Activated CD4-positive, alpha-beta T cell treated with anti-CD3 and anti-CD28 coated beads, Interleukin-2, amount 10 ng/mL, durations not matched to agents 24 days and 14 days (primary cell): ENCODE data around the gene ELMO3. TPM values are rescaled to one million over a fixed set of nuclear protein-coding genes. Genes with fewer than 3 reads are reported as not detected.

Experiments used
- DNase-seq: peaks from one replicate; pipeline ENCODE4 v3.0.0; 2022
- H3K27ac Mint-ChIP-seq: one replicate; pipeline ENCODE4 v1.8.0; 2022; ENCODE audit warnings: mild to moderate bottlenecking, mixed read lengths
- H3K27me3 Mint-ChIP-seq: one replicate; pipeline ENCODE4 v1.8.0; 2022; ENCODE audit warnings: mixed read lengths
- H3K36me3 Mint-ChIP-seq: one replicate; pipeline ENCODE4 v1.8.0; 2022; ENCODE audit warnings: low read depth, mild to moderate bottlenecking, mixed read lengths
- H3K4me1 Mint-ChIP-seq: one replicate; pipeline ENCODE4 v1.8.0; 2021; ENCODE audit warnings: mixed read lengths
- H3K4me3 Mint-ChIP-seq: one replicate; pipeline ENCODE4 v1.8.0; 2022; ENCODE audit warnings: mild to moderate bottlenecking, moderate library complexity, mixed read lengths
- H3K9me3 Mint-ChIP-seq: one replicate; pipeline ENCODE4 v1.8.0; 2021; ENCODE audit warnings: mixed read lengths
- intact Hi-C: fragments of 100-400 bp; cut with micrococcal nuclease; formaldehyde crosslinking; loops from one replicate; pipeline ENCODE4 v1.15.1; 2023
- total RNA-seq: library from RNA; stranded (reverse); gene quantifications from 2 replicates; pipeline ENCODE4 v1.2.3, GENCODE V29; 2022

The ELMO3 gene
- total RNA-seq, 1 donor from 2014 or later, result 8.7 TPM

GRCh38 chr16:67201411-67202345 lies 2.7 kb downstream of the ELMO3 start:
- Mint-ChIP-seq H3K4me3 (no peak overlapping the region), H3K27me3 (no peaks in the 10 kb centered on the region), H3K4me1 (peaks cover 8% of the 10 kb centered on the region), H3K27ac (no peak overlapping the region), H3K9me3 (no peaks in the 10 kb centered on the region), H3K36me3 (peaks cover 33% of the 10 kb centered on the region)
- intact Hi-C loops, result no loop called here
- no peak for DNase-seq

DNA sequence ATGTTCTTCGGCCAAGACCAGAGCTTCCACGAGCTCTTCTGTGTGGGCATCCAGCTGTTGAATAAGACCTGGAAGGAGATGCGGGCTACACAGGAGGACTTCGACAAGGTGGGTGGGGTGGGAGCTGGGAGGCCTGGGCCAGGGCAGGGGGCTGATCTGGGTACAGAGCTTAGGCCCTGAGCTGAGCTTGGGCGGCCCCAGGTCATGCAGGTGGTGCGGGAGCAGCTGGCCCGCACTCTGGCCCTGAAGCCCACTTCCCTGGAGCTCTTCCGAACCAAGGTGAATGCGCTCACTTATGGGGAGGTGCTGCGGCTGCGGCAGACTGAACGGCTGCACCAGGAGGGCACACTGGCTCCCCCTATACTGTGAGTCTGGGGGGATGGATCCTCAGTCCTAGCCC lies 3.5 kb downstream of the ELMO3 start:
- Mint-ChIP-seq H3K4me3 (no peak overlapping the region), H3K36me3 (peaks cover 28% of the 10 kb centered on the region), H3K4me1 (peaks cover 3% of the 10 kb centered on the region), H3K27me3 (no peaks in the 10 kb centered on the region), H3K27ac (no peak overlapping the region), H3K9me3 (no peaks in the 10 kb centered on the region)
- intact Hi-C loops, result no loop called here
- DNase-seq, result no peak

DNA sequence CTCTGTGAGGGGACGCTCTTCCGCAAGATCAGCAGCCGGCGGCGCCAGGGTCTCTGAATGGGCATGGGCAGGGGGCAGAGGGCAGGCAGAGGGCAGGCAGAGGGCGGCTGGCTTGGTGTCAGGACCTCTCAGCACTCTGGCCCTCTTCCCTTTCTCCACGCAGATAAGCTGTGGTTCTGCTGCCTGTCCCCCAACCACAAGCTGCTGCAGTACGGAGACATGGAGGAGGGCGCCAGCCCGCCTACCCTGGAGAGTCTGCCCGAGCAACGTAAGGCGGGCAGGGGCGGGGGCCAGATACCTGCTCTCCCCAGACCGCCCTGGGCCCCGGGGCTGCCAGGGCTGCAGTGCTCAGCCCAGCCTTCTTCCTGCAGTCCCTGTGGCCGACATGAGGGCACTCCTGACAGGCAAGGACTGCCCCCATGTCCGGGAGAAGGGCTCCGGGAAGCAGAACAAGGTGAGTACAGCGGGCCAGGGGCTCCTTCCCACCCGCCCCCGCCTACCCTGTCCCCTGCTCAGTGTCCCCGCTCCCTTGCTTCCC lies 4.1 kb downstream of the ELMO3 start:
- H3K27ac Mint-ChIP-seq, result no peak overlapping the region
- no peaks in the 10 kb centered on the region for H3K4me1 Mint-ChIP-seq
- no peak overlapping the region for H3K4me3 Mint-ChIP-seq
- H3K36me3 Mint-ChIP-seq, result peaks cover 22% of the 10 kb centered on the region
- no peaks in the 10 kb centered on the region for H3K9me3 Mint-ChIP-seq
- DNase-seq, result no peak
- intact Hi-C loops, result no loop called here
- H3K27me3 Mint-ChIP-seq, result no peaks in the 10 kb centered on the region

DNA sequence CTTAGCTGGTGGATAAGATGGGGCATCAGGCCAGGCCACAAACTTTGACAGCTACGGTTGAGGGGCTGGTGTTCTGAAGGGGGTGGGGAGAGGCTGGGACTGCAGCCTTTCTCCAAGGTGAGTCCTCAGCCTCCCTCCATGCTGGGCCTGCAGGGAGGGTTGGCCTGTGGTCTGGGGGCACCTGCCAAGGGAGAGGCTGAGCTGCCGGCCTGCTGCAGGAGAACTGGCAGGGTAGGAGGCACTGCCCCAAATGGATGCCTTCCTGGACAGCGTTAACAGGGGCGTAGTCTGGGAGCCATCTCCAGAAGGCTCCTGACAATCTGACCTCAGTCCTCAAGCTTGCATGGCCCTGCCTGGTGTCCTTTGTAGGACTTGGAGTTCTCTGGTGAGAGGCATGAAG lies 5.1 kb downstream of the ELMO3 start:
- intact Hi-C loops, result no loop called here
- no peaks in the 10 kb centered on the region for H3K9me3 Mint-ChIP-seq
- no peak overlapping the region for H3K27ac Mint-ChIP-seq
- H3K36me3 Mint-ChIP-seq, result peaks cover 16% of the 10 kb centered on the region
- H3K4me1 Mint-ChIP-seq, result no peaks in the 10 kb centered on the region
- no peak for DNase-seq
- H3K27me3 Mint-ChIP-seq, result no peaks in the 10 kb centered on the region
- no peak overlapping the region for H3K4me3 Mint-ChIP-seq

- DNase-seq, result no peak
- intact Hi-C loops, result no loop called here
- no peaks in the 10 kb centered on the region for H3K9me3 Mint-ChIP-seq
- H3K36me3 Mint-ChIP-seq, result peaks cover 5% of the 10 kb centered on the region
- no peak overlapping the region for H3K4me3 Mint-ChIP-seq
- no peaks in the 10 kb centered on the region for H3K27me3 Mint-ChIP-seq
- H3K27ac Mint-ChIP-seq, result peak overlapping the region; percentile 39
- no peaks in the 10 kb centered on the region for H3K4me1 Mint-ChIP-seq
Observed at GRCh38 chr16:67206129-67206837, 7.4 kb downstream of the ELMO3 start.

GRCh38 chr16:67206838-67207248 lies 7.9 kb downstream of the ELMO3 start:
- H3K36me3 Mint-ChIP-seq, result peaks cover 4% of the 10 kb centered on the region
- intact Hi-C loops, result no loop called here
- DNase-seq, result no peak
- H3K4me3 Mint-ChIP-seq, result no peak overlapping the region
- no peaks in the 10 kb centered on the region for H3K9me3 Mint-ChIP-seq
- H3K27ac Mint-ChIP-seq, result no peak overlapping the region
- H3K4me1 Mint-ChIP-seq, result no peaks in the 10 kb centered on the region
- no peaks in the 10 kb centered on the region for H3K27me3 Mint-ChIP-seq

DNA sequence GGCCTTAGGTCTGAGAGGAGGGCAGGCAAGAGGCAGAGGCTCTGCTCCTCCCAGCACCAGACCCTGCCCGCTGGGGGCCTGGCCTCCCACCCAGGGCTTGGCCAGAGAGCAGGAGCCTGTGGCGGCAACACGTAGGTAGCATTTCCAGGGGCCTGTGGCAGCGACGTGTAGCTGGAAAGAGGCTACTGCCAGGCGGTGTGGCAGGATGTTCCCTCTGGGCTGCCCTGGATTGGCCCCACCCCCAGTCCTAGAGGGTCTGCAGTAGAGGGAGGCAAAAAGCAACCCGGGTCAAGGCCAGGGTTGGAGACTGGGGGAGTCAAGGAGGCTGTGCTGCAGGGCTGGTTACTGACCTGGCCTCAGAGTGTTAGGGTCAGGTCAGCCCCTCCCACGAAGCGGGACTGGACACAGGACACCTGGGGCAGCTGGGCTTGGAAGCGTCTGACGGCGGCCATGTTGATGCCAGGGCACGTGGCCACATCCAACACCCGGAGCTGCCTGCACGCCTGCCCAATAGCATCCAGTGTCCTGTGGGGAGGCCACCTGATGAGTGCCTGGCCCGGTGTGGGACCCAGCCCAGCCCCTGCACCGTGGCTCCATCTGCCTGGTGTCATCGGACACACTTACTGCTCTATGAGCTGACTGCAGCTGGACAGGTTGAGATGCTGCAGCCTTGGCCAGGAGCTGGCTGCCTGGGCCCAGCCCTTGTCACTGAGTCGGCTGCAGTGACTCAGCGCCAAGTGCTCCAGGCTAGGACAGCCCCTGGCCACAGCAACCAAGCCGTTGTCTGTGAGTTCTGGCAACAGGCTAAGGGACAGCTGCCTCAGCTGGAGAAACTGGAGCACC lies 8.5 kb downstream of the ELMO3 start:
- Mint-ChIP-seq H3K9me3 (no peaks in the 10 kb centered on the region), H3K27ac (no peak overlapping the region), H3K4me3 (no peak overlapping the region), H3K4me1 (no peaks in the 10 kb centered on the region), H3K27me3 (no peaks in the 10 kb centered on the region), H3K36me3 (peaks cover 4% of the 10 kb centered on the region)
- no peak for DNase-seq
- intact Hi-C loops, result no loop called here

DNA sequence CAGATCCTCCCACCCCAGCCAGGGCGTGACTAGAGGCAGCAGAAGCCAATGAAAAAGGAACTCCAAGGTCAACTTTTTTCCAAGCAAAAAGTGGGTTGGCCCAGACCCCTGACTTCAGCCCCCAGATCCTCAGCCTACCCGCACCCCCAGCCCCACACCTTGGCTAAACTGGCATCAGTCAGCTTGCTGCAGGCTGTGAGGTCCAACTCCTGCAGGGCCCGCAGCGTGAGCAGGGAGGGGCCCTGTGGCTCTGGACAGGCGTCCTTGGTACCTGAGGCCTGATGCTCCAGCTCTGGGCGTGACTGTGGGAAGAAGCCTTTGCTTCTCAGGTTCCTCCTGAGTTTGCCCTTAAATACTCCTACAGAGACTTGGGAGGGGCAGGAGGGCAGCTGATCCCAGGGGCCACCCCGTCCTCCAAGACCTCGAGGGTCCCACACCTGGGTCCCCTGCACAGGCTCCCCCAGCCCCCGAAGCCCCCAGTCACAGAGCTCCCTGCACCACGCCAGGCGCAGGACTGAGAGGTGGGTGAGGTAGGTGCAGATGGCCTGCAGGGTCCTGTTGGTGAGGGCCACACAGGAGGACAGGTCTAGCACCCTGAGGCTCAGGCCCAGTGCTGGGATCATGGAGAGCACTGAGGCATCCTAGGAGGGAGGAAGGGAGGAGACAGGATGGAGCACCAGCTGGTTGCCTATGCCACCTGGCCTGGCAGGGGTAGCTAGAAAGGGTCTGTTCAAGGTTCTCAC lies 9.4 kb downstream of the ELMO3 start:
- peaks cover 4% of the 10 kb centered on the region for H3K36me3 Mint-ChIP-seq
- H3K4me3 Mint-ChIP-seq, result no peak overlapping the region
- no peaks in the 10 kb centered on the region for H3K4me1 Mint-ChIP-seq
- H3K9me3 Mint-ChIP-seq, result no peaks in the 10 kb centered on the region
- no peak for DNase-seq
- H3K27me3 Mint-ChIP-seq, result no peaks in the 10 kb centered on the region
- no peak overlapping the region for H3K27ac Mint-ChIP-seq
- intact Hi-C loops, result no loop called here

- no peak for DNase-seq
- no peak overlapping the region for H3K4me3 Mint-ChIP-seq
- H3K9me3 Mint-ChIP-seq, result no peaks in the 10 kb centered on the region
- H3K4me1 Mint-ChIP-seq, result no peaks in the 10 kb centered on the region
- no peaks in the 10 kb centered on the region for H3K27me3 Mint-ChIP-seq
- H3K36me3 Mint-ChIP-seq, result peaks cover 4% of the 10 kb centered on the region
- intact Hi-C loops, result no loop called here
- H3K27ac Mint-ChIP-seq, result no peak overlapping the region
Observed at GRCh38 chr16:67209565-67209964, 10.6 kb downstream of the ELMO3 start.

DNA sequence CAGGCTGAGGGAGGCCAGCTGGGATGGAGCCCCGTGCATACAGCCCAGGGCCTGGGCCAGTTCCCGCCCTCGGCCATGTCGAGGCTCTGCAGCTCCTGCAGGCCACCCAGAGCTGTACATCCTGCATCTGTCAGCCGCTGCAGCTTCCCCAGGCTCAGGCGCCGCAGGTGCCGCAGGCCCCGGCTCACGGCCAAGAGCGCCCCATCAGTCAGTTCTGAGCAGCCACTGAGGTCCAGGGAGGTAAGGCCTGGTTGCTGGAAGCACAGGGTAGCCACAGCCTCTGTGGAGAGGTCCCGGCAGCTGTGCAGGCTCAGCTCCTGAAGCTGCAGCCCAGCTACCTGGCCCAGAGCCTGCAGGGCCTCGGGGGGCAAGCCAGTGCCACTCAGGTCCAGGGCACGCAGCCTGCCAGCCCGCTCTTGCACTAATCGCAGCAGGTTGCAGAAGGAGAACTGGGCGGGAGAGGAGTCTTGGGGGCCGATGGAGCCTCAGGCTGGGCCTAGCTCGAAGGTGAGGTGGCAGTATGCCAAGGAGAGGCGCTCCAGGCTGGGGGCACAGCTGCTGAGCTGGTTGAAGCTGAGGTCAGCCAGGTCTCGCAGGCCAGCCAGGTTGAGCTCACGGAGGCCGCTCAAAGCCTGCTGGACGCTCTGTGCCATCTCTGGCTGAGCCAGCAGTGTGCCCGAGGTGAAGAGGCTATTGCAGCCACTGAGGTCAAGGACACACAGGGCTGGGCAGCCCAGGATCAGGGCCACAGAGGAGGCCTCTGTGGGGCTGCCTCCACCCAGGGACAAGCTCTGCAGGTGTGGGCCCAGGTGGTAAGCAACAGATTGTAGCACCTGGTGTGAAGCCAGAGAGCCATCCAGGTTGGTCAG lies 11.4 kb downstream of the ELMO3 start:
- DNase-seq, result no peak
- Mint-ChIP-seq H3K27ac (peak overlapping the region; percentile 20), H3K9me3 (no peaks in the 10 kb centered on the region), H3K4me3 (no peak overlapping the region), H3K36me3 (peaks cover 4% of the 10 kb centered on the region), H3K4me1 (no peaks in the 10 kb centered on the region), H3K27me3 (no peaks in the 10 kb centered on the region)
- intact Hi-C loops, result no loop called here

- Mint-ChIP-seq H3K27ac (no peak overlapping the region), H3K4me1 (peaks cover 2% of the 10 kb centered on the region), H3K9me3 (no peaks in the 10 kb centered on the region), H3K27me3 (no peaks in the 10 kb centered on the region), H3K4me3 (no peak overlapping the region), H3K36me3 (no peaks in the 10 kb centered on the region)
- DNase-seq, result no peak
- intact Hi-C loops, result no loop called here
Observed at GRCh38 chr16:67211674-67212073, 12.7 kb downstream of the ELMO3 start.

- no peak overlapping the region for H3K4me3 Mint-ChIP-seq
- DNase-seq, result no peak
- H3K4me1 Mint-ChIP-seq, result peaks cover 7% of the 10 kb centered on the region
- H3K27ac Mint-ChIP-seq, result no peak overlapping the region
- H3K27me3 Mint-ChIP-seq, result no peaks in the 10 kb centered on the region
- intact Hi-C loops, result no loop called here
- no peaks in the 10 kb centered on the region for H3K36me3 Mint-ChIP-seq
- H3K9me3 Mint-ChIP-seq, result no peaks in the 10 kb centered on the region
Observed at GRCh38 chr16:67212766-67213165, 13.8 kb downstream of the ELMO3 start.
